ENCODE data around the gene TP53I13. TPM values are rescaled to one million over a fixed set of nuclear protein-coding genes. Genes with fewer than 3 reads are reported as not detected.

TP53I13 gene
- total and polyA plus RNA-seq, 2 of the 13 experiments (the other 11 are each of a cell fraction or from before 2014, with no cell fraction given), result 16.9 to 25.7 TPM

DNA sequence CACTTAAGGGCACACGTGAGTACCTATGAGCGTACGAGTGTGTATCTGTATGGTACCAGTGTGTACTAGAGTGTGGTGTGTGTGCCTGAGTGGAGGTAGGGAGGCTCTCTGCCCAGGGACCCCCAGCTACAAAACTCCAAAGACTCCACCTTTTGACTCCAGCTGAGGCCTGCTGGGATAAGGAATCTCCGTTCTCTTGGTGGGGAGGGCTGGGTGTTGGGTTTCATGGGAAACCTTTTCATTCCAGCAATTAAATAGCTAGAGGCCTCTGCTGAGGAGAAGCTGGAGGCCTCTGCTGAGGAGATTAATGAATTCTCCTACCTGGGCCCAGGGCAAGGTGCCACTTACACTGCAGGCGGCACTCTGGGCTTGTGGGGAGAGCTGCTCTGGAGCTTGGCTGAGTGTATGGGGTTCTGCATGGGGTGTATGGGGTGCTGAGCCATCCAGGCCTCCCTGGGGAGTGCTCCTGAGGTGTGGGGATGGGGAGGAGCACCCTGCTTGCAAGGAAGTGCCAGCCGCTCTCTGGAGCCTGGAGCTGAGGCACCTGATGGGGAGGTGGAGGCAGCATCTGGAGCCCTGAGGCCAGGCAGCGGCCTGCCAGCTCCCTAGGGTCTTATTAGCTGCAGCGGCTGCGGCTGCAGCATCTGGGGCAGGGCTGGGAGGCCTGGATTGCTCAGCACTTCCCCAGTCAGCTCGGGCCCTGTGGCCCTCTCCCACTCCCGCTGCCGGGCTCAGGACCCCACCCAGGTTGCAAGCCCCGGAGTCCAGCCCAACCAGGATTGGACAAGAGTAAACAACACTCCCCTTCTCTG, 29.1 kb downstream of the TP53I13 start:
- DNase-seq (ENCODE audit: low spot score) (no peak), ATAC-seq (no peak), FAIRE-seq (no peak)
- Histone ChIP-seq H4K20me1 (ENCODE audit: insufficient read depth, low read length) (no peaks in the 10 kb centered on the region), H3K9me3 (ENCODE audit: low read length) (no peaks in the 10 kb centered on the region), H3K27me3 (ENCODE audit: control insufficient read depth in 1 of 2, insufficient read depth in 2 of 2, low read length in 2 of 2) (peaks cover 3 to 33% of the 10 kb centered on the region in 2 experiments; a peak in 3 of 5 replicates), H3K4me2 (ENCODE audit: low read depth, low read length) (no peak overlapping the region), H3K9ac (ENCODE audit: insufficient read depth, low read depth, low read length) (no peak overlapping the region), H3K79me2 (ENCODE audit: insufficient read depth, low read length) (no peaks in the 10 kb centered on the region), H2AFZ (ENCODE audit: low read length) (no peak overlapping the region), H3K27ac (ENCODE audit: extremely low read length, insufficient read depth, low read length) (no peak overlapping the region), H3K4me3 (replicated peaks in 1 of 3; ENCODE audit: insufficient read depth in 1 of 3, low read depth in 2 of 3, low read length in 3 of 3) (no peak overlapping the region), H3K36me3 (replicated peaks in 1 of 2; ENCODE audit: control insufficient read depth in 1 of 2, insufficient read depth in 2 of 2, low read length in 2 of 2) (no peaks in the 10 kb centered on the region), H3K4me1 (ENCODE audit: insufficient read depth, low read length) (peaks cover 43% of the 10 kb centered on the region)
- BruUV-seq (replicated peaks), result no TSS peak
- TF ChIP-seq ZNF496 (CRISPR knock-in tag; IDR thresholded peaks at IDR 0.05; ENCODE audit: insufficient replicate concordance) (no peak), HMG20B (CRISPR knock-in tag; conservative IDR thresholded peaks at IDR 0.05) (no peak), ZNF414 (CRISPR knock-in tag; IDR thresholded peaks at IDR 0.05) (no peak), ZNF737 (CRISPR knock-in tag; IDR thresholded peaks at IDR 0.05; ENCODE audit: borderline replicate concordance) (no peak), NR2F6 (IDR thresholded peaks at IDR 0.05) (no peak), NR2F6 (CRISPR knock-in tag; IDR thresholded peaks at IDR 0.05) (no peak), ZNF263 (CRISPR knock-in tag; IDR thresholded peaks at IDR 0.05) (peak; percentile 47; the same call in 1 of the 2 replicates), ZNF891 (CRISPR knock-in tag; IDR thresholded peaks at IDR 0.05) (no peak)
- TF ChIP-seq, protein P1, sequence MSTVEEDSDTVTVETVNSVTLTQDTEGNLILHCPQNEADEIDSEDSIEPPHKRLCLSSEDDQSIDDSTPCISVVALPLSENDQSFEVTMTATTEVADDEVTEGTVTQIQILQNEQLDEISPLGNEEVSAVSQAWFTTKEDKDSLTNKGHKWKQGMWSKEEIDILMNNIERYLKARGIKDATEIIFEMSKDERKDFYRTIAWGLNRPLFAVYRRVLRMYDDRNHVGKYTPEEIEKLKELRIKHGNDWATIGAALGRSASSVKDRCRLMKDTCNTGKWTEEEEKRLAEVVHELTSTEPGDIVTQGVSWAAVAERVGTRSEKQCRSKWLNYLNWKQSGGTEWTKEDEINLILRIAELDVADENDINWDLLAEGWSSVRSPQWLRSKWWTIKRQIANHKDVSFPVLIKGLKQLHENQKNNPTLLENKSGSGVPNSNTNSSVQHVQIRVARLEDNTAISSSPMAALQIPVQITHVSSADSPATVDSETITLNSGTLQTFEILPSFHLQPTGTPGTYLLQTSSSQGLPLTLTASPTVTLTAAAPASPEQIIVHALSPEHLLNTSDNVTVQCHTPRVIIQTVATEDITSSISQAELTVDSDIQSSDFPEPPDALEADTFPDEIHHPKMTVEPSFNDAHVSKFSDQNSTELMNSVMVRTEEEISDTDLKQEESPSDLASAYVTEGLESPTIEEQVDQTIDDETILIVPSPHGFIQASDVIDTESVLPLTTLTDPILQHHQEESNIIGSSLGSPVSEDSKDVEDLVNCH (CRISPR knock-in tag; IDR thresholded peaks at IDR 0.05), result no peak
- ChIA-PET POLR2A (no interaction called here), CTCF (ENCODE audit: low intra/inter-chr PET ratio, low total read pairs) (no interaction called here)
- 34% methylated on average over 5 of the region's 13 CpGs for WGBS (ENCODE audit: low lambda C conversion rate)
- in situ Hi-C loops (cut with HindIII; ENCODE audit: extremely low pct_ligation_motif_present, low pct_unique_long_range_greater_than_20kb) (no loop called here), intact Hi-C loops (cut with micrococcal nuclease; ENCODE audit: unreplicated experiment) (loop anchor here (10.0 kb wide), 1 partner anchor 223 kb away; no protein-coding TSS in a partner anchor)

Measured in HepG2 (cell line).